GM19455 (cell line): Measurements from ENCODE around the gene EPHX1.
"Not testable (repeated sequence)": the region's sequence is repeated elsewhere in the genome, so short reads cannot be mapped to it uniquely, and the experiment has no call there.

Source experiments
- ATAC-seq: cut with Tn5 transposase; IDR thresholded peaks from one replicate; pipeline ENCODE4 v1.9.1; 2021; ENCODE audit not compliant: unreplicated experiment

Gene EPHX1

GRCh38 chr1:225815526-225816178 lies 5.7 kb downstream of the EPHX1 start:
- no peak for ATAC-seq

- no peak for ATAC-seq
Observed at GRCh38 chr1:225816643-225817538, 7.0 kb downstream of the EPHX1 start.

- ATAC-seq = no peak
Observed at GRCh38 chr1:225817611-225818061, 7.7 kb downstream of the EPHX1 start.

DNA sequence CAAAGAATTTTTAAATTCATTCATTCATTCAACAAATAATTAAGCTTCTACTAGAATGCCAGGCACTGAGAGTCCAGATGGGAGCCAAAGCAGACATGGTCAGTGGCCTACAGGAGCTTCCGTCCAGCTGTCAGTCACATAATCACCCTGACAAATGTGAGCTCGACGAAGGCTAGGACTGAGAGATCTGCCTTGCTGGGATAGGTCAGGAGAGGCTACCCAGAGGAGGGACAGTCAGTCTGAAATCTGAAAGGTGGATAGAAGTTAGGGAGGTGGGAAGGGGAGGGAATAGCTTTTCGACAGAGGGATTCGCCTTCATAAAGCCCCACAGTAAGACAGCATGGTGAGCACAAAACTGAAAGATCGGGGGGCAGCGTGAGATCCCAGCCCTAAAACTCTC lies 8.3 kb downstream of the EPHX1 start:
- ATAC-seq = no peak

GRCh38 chr1:225819346-225820192 lies 9.6 kb downstream of the EPHX1 start:
- no peak for ATAC-seq

DNA sequence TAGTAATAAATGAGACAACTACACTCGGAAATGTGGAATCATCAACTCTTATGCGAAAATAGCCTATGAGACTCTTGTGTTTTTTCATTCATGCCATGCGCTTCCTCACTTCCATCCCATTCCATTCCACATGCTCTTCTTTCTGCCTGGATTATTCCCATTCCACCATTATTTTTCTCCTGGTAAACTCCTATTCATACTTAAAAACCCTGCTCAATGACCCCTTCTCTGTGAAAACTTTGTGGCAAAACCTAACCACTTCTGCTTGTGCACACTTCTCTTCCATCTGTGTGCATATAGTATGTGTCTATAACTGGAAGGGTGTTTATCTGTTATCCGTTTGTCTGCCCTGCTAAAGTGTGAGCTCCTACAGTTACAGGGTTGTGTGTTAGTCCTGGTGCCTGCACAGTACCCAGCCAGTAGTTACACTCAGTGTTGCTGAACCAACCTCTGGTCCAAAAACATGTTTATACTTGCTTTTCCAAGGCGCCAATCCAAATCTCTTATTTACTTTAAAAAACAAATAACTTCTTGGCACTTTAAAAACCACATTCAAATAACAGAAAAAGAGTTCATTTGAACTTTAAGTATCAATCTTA lies 10.7 kb downstream of the EPHX1 start:
- ATAC-seq = no peak

- ATAC-seq = no peak
Observed at GRCh38 chr1:225822655-225823403, 12.9 kb downstream of the EPHX1 start.

DNA sequence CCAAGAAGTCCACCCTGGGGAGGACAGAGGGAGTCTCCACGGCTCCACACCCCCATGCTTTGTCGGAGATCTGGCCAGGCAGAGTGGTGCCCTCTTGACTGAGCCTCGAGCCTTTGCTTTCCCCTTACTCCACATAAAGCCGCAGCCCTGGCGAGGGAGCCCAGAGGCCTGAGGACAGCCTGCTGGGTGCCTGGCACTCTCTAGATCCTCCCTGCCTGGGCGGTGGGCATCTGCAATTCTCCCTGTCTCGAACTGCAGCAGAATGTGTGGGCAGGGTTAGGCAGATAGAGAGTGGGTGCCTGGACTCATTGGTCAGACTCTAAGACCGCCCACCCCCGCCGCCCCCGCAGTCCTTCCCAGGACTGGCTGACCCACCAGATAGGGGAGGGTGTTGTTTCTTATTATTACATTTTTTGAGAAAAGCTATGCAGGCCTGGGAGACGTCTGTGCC lies 13.9 kb downstream of the EPHX1 start:
- ATAC-seq = no peak

DNA sequence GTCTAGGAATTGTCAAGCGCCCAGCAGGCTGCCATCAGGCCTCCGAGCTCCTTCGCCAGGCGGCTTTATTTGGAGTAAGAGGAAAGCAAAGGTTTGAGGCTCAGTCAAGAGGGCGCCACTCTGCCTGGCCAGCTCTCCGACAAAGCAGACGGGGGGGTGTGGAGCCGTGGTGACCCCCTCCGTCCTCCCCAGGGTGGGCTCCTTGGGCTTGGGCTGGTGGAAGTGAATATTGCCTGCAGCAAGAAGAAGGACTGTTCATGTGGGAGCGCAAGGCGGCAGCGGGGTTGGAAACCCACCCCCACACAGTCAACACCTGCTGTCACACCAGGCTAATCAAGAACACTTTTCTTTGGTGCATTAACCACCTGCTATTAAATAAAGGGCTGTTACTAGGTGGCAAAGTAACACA lies 14.6 kb downstream of the EPHX1 start:
- no peak for ATAC-seq

DNA sequence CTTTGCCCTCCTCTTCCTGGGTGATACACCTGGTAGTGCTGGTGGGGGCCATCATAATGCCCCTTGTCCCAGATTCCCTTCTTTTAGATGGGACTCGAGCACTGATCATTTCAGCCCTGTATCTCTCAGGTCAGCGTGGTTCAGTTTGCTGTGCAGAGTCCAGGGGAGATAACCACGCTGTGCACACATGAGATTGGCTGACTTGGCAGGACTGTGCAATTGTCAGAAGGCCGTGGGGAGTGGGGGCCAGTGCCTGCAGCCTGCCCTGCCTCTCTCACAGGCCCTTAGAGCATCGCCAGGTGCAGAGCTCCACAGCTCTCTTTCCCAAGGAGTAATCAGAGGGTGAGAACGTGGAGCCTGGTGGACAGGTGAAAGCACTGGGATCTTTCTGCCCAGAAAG lies 15.2 kb downstream of the EPHX1 start:
- ATAC-seq = no peak

DNA sequence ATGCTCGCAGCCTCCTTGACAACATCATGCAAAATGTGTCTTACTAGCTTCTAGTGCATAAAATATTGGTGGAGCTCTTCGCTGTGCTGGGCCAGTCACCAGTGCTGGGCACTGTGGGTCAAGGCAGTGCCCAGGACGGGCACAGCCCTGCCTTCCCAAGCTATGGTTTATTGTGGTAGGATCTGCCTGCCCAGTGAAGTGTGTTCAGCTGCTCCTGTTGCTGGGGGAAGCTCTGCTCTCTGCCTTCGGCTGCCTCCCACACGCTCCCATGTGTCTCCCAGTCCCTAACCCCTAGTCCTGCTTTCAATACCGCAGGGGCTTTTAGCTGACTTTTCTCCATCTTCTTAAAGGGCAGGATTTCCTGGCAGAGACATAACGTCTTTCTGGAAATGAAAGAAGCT lies 15.7 kb downstream of the EPHX1 start:
- no peak for ATAC-seq

DNA sequence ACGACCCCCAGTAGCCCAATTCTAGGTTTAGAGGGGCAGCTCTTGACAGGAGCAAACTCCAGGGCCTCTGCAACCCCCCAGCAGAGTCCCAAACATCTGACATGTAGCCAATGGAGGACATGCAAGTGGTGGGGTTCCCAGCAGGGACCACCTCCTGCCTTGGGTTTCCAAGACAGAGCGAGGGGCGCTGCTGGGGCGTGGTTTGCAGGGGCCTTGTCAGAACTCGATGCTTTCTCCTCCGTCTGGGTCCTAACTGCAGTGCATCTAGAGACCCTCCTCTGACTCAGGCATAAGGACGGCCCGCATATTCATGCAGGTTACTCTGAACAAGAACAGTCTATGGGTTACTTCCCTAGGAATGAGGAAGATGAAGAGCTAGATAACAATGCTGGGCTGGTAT lies 17.2 kb downstream of the EPHX1 start:
- no peak for ATAC-seq

GRCh38 chr1:225828706-225829345 lies 18.9 kb downstream of the EPHX1 start:
- no peak for ATAC-seq

DNA sequence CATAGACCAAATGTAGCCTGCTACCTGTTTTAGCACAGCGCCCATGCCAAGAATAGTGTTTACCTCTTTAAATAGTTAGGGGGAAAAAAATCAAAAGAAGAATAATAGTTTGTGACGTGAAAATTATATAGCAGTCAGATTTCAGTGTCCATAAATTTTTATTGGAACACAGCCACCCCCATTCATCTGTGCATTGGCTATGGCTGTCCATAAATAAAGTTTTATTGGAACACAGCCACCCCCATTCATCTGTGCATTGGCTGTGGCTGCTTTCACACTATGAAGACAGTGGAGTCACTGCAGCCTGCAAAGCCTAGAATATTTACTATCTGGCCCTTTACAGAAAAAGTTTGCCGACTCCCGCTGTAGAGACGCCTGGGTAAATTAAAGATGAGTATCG lies 20.9 kb downstream of the EPHX1 start:
- no peak for ATAC-seq

DNA sequence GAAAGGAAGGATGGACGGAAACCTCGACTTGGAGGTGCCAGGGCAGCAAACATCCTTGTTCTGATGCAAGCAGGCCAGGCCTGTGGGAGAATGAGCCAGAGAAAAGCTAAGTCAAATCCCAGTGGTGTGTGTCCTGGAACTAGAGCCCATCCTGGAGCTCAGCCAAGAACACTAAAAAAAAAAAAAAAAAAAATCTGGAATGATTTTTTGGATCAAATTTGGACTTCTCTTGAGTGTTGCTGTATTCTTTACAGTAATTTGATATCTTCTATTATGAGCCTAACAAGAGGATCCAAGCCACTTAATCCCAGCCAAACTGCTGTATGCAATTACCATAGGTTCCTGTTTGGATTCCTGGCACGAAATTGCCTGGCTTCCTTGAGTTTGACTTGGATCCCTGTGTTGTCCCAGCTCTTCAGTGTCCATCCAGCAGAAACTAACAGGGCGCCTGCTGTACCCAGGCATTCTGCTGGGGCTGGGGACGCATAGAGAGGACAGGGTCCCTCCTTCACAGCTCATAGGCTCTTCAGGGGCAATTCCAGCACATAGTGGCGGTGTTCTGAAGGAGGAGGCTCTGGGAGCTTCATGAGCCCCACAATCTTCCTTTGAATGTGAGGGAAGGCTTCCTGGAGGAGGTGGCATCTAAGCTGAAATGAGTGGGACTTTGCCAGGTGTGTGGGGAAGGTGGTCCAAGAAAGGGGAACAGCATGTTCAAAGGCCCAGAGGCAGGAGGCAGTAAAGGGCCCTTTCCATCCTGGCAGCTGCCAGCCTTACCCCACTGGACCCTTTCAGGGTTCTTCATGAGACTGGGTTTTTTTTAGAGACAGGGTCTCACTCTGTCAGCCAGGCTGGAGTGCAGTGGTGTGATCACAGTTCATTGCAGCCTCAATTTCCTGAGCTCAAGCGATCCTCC lies 24.7 kb downstream of the EPHX1 start:
- no peak for ATAC-seq

GRCh38 chr1:225835856-225836255 lies 25.9 kb downstream of the EPHX1 start:
- no peak for ATAC-seq

GRCh38 chr1:225836296-225836695 lies 26.4 kb downstream of the EPHX1 start:
- not testable (repeated sequence) for ATAC-seq

- no peak for ATAC-seq
Observed at GRCh38 chr1:225838793-225839192, 28.9 kb downstream of the EPHX1 start.

DNA sequence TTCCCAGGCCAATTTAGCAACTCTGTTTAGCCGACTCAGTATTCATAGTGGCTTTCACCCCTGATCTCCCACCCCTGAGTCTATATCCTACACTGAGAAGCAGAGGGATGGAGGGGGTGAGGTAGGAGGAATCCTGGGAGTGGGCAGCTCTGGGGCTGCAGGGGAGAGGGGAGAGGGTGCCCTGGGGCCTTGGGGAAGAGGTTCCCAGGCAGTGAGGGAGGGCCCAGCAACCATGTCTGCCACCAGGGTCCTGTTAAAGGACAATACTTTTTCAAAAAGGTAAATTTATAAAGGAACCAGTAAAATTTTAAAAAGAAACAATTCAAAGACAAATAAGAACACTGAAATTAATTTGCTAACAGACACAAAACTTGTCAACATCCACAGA lies 30.3 kb downstream of the EPHX1 start:
- no peak for ATAC-seq
